Trophoblast cell (in vitro differentiated cells and primary cell): ENCODE measurements around the gene AMDHD2.
"Not testable (repeated sequence)": the region's sequence is repeated elsewhere in the genome, so short reads cannot be mapped to it uniquely, and the experiment has no call there.

ENCODE experiments used
- DNase-seq, 2 donors: peaks; one replicate each; pipeline ENCODE4 v3.0.0-alpha.2; 2016
- H2AFZ ChIP-seq: 2 replicates; pipeline ENCODE4 v1.6.1; 2013; ENCODE audit warnings: low read length, moderate library complexity, mild to moderate bottlenecking; ENCODE audit not compliant: insufficient read depth, poor library complexity
- H2AK5ac ChIP-seq: 2 replicates; pipeline ENCODE4 v1.6.1; 2013; ENCODE audit warnings: mild to moderate bottlenecking, low read length
- H2BK120ac ChIP-seq: 2 replicates; pipeline ENCODE4 v1.6.1; 2013; ENCODE audit warnings: low read length, mild to moderate bottlenecking, moderate library complexity; ENCODE audit not compliant: insufficient read depth, poor library complexity
- H2BK12ac ChIP-seq: 2 replicates; pipeline ENCODE4 v1.6.1; 2013; ENCODE audit warnings: mild to moderate bottlenecking, low read length, moderate library complexity
- H2BK5ac ChIP-seq: 2 replicates; pipeline ENCODE4 v1.6.1; 2013; ENCODE audit warnings: low read length, low read depth, moderate library complexity, mild to moderate bottlenecking; ENCODE audit not compliant: poor library complexity
- H3K14ac ChIP-seq: 2 replicates; pipeline ENCODE4 v1.6.1; 2013; ENCODE audit warnings: mild to moderate bottlenecking, low read length
- H3K18ac ChIP-seq: 2 replicates; pipeline ENCODE4 v1.6.1; 2013; ENCODE audit warnings: mild to moderate bottlenecking, low read length
- H3K23ac ChIP-seq: 2 replicates; pipeline ENCODE4 v1.6.1; 2013; ENCODE audit warnings: low read length
- H3K27ac ChIP-seq: 2 replicates; pipeline ENCODE4 v1.5.1; 2013; ENCODE audit warnings: low read depth, mild to moderate bottlenecking, inconsistent platforms, low read length, moderate library complexity
- H3K27me3 ChIP-seq: 2 replicates; pipeline ENCODE4 v1.6.1; 2013; ENCODE audit warnings: inconsistent platforms, mild to moderate bottlenecking, low read length, moderate library complexity; ENCODE audit not compliant: insufficient read depth
- H3K36me3 ChIP-seq, 2 experiments: 1 replicate in 1 of 2; 2 replicates in 1 of 2; pipeline ENCODE4 v1.6.1; 2013; ENCODE audit warnings: low read length in 2 of 2, mild to moderate bottlenecking in 2 of 2, moderate library complexity in 1 of 2; ENCODE audit not compliant: insufficient read depth in 2 of 2, control insufficient read depth in 1 of 2
- H3K4ac ChIP-seq: 2 replicates; pipeline ENCODE4 v1.6.1; 2013; ENCODE audit warnings: low read depth, mild to moderate bottlenecking, low read length, moderate library complexity
- H3K4me1 ChIP-seq, 2 experiments: 1 replicate in 1 of 2; 2 replicates in 1 of 2; pipeline ENCODE4 v1.6.1; 2013; ENCODE audit warnings: low read length in 2 of 2, mild to moderate bottlenecking in 2 of 2, moderate library complexity in 1 of 2; ENCODE audit not compliant: insufficient read depth in 2 of 2, control insufficient read depth in 1 of 2
- H3K4me2 ChIP-seq: 2 replicates; pipeline ENCODE4 v1.6.1; 2013; ENCODE audit warnings: inconsistent platforms, mild to moderate bottlenecking, low read length, moderate library complexity
- H3K4me3 ChIP-seq: 2 replicates; pipeline ENCODE4 v1.5.1; 2013; ENCODE audit warnings: mild to moderate bottlenecking, low read depth, low read length, inconsistent platforms
- H3K79me1 ChIP-seq: one replicate; pipeline ENCODE4 v1.6.1; 2013; ENCODE audit warnings: low read length
- H3K79me2 ChIP-seq: 2 replicates; pipeline ENCODE4 v1.6.1; 2013; ENCODE audit warnings: low read length, mild to moderate bottlenecking; ENCODE audit not compliant: control insufficient read depth, insufficient read depth, poor library complexity
- H3K9ac ChIP-seq: 2 replicates; pipeline ENCODE4 v1.6.1; 2013; ENCODE audit warnings: mild to moderate bottlenecking, low read length
- H3K9me3 ChIP-seq: 2 replicates; pipeline ENCODE4 v1.6.1; 2013; ENCODE audit warnings: low read depth, mild to moderate bottlenecking, control low read depth, inconsistent platforms, low read length; ENCODE audit not compliant: insufficient read depth
- H4K12ac ChIP-seq: 2 replicates; pipeline ENCODE4 v1.6.1; 2013; ENCODE audit warnings: low read depth, mild to moderate bottlenecking, low read length, moderate library complexity
- H4K8ac ChIP-seq: 2 replicates; pipeline ENCODE4 v1.6.1; 2013; ENCODE audit warnings: low read depth, mild to moderate bottlenecking, low read length, moderate library complexity
- H4K91ac ChIP-seq: one replicate; pipeline ENCODE4 v1.6.1; 2013; ENCODE audit warnings: low read depth, mild to moderate bottlenecking, low read length, moderate library complexity
- whole genome bisulfite sequencing: extraction: QIAGEN DNeasy Blood & Tissue Kit; methylation state at CpG from one replicate; pipeline ENCODE4 v1.1.7; 2013; ENCODE audit warnings: missing lambda C conversion rate; ENCODE audit not compliant: insufficient read length, insufficient coverage; ENCODE audit errors: extremely low coverage; 5-methylcytosine and 5-hydroxymethylcytosine counted together

AMDHD2 gene

DNA sequence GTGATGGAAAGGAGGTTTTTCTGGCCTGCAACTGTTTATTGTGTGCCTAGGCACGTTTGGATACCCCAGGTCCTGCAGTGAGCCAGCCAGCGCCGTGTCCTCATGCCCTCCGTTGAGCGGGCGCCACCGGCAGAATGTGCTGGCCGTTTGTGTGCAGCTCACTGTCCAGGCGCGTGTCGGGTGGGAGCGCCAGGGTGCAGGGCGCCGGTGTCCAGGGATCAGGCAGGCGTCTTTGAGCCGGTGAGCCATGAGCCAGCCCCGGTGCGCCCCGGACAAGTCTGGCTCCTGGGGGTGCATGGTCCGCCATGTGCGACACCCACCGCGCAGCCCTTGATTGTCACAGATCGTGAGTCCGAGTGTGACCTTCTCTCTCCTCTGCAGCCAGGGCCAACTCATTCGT is 56.9 kb downstream of the AMDHD2 start:
- H2BK120ac ChIP-seq, H3K9ac ChIP-seq, H4K8ac ChIP-seq, H2BK5ac ChIP-seq, H3K36me3 ChIP-seq, H2AFZ ChIP-seq, H3K4me2 ChIP-seq, H4K91ac ChIP-seq, H2AK5ac ChIP-seq, H3K27ac ChIP-seq, H3K79me2 ChIP-seq, H3K23ac ChIP-seq, H3K18ac ChIP-seq, H3K9me3 ChIP-seq, H2BK12ac ChIP-seq, H3K79me1 ChIP-seq, H3K14ac ChIP-seq, H4K12ac ChIP-seq, H3K4me1 ChIP-seq, H3K4me3 ChIP-seq, H3K4ac ChIP-seq, H3K27me3 ChIP-seq, DNase-seq: not testable (repeated sequence)
- WGBS: no CpG with 5 or more reads among the region's 26 CpGs

DNA sequence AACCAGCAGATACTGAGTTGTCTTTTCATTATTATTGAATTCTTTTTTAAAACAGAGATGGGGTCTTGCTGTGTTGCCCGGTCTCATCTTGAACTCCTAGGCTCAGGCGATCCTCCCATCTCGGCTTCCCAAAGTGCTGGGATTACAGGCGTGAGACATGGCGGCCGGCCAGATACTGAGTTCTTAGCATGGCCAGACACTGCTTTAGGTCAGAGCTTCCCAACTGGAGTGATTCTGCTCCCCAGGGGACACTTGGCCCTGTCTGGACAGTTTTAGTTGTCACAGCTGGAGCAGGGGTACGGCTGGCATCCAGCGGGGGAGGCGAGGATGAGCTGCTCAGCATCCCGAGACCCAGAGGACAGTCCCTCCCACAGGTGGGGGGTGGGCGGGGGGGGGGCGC is 58.7 kb downstream of the AMDHD2 start:
- not testable (repeated sequence) for H3K36me3 ChIP-seq, H3K27me3 ChIP-seq, H4K12ac ChIP-seq, DNase-seq, H3K79me1 ChIP-seq, H3K4me1 ChIP-seq, H4K8ac ChIP-seq, H3K79me2 ChIP-seq, H2BK12ac ChIP-seq, H3K9me3 ChIP-seq, H3K14ac ChIP-seq, H3K23ac ChIP-seq, H4K91ac ChIP-seq, H3K4me2 ChIP-seq, H3K27ac ChIP-seq, H2AK5ac ChIP-seq, H2AFZ ChIP-seq, H3K4me3 ChIP-seq, H2BK120ac ChIP-seq, H3K9ac ChIP-seq, H2BK5ac ChIP-seq, H3K18ac ChIP-seq, H3K4ac ChIP-seq
- WGBS: no CpG with 5 or more reads among the region's 12 CpGs

DNA sequence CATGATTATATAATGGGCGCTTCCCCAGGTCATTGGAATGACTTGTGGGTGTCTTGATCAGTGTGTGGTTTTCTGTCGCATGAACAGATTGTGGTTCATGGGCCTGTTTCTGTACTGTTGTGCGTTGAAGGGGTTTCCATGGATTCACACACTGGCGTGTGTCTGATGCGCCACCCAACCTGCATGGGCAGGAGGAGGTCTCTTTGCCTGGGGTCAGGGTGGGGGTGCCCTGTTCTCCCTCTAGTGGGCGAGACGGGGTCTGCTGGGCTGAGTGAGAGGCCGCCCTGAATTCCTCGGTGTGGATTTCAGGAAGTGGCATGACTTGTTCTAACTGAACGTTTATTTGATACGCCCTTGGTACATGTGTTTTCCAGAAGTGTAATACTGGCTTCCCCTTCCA is 60.0 kb downstream of the AMDHD2 start:
- H4K91ac ChIP-seq, H2AFZ ChIP-seq, H3K18ac ChIP-seq, DNase-seq, H3K79me2 ChIP-seq, H3K27ac ChIP-seq, H3K27me3 ChIP-seq, H3K9me3 ChIP-seq, H3K23ac ChIP-seq, H3K4me2 ChIP-seq, H2BK5ac ChIP-seq, H3K4ac ChIP-seq, H2BK12ac ChIP-seq, H2BK120ac ChIP-seq, H2AK5ac ChIP-seq, H4K8ac ChIP-seq, H3K79me1 ChIP-seq, H3K4me3 ChIP-seq, H3K14ac ChIP-seq, H3K4me1 ChIP-seq, H3K9ac ChIP-seq, H4K12ac ChIP-seq: not testable (repeated sequence)
- WGBS: no CpG with 5 or more reads among the region's 11 CpGs
- peaks cover 8 to 15% of the 10 kb centered on the region in 2 experiments for H3K36me3 ChIP-seq

DNA sequence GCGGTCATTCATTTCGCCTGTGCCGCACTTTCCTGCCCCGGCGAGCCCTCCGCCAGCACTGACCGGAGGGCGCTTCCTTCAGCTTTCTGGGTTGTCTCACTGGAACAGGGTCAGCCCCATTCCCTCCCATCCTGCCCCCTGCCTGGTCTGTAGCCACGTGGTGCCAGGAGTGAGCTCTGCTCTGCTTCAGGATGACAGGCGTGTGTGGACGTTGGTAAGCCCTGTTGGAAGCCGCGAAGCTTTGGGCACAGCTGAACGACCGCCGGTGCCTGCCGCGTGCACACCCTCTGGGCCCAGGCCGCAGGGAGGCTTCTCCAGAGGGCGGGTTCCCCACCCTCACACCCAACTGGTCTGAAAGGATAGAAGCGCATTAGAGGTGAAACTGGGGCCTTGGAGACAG is 60.6 kb downstream of the AMDHD2 start:
- WGBS: no CpG with 5 or more reads among the region's 21 CpGs
- not testable (repeated sequence) for H3K79me2 ChIP-seq, H3K79me1 ChIP-seq, H3K23ac ChIP-seq, H3K4ac ChIP-seq, H3K27ac ChIP-seq, H4K91ac ChIP-seq, H3K4me1 ChIP-seq, H4K8ac ChIP-seq, H3K4me2 ChIP-seq, H4K12ac ChIP-seq, H2BK120ac ChIP-seq, H3K4me3 ChIP-seq, H3K27me3 ChIP-seq, H2BK5ac ChIP-seq, H2AFZ ChIP-seq, H3K14ac ChIP-seq, H3K18ac ChIP-seq, H2BK12ac ChIP-seq, DNase-seq, H3K9me3 ChIP-seq, H2AK5ac ChIP-seq, H3K9ac ChIP-seq
- peaks cover 15 to 22% of the 10 kb centered on the region in 2 experiments for H3K36me3 ChIP-seq
